IMR-90 (cell line): ENCODE data around the gene NACA. TPM values are rescaled to one million over a fixed set of nuclear protein-coding genes. Genes with fewer than 3 reads are reported as not detected.

Experiments used
- ATAC-seq: fragments of 200-7000 bp; cut with Tn5 transposase; 2 replicates; pipeline ENCODE4 v1.9.1; 2020; ENCODE audit warnings: low read depth, mild to moderate bottlenecking, moderate library complexity
- BruUV-seq: library from RNA; stranded (reverse); fragments of 400-500 nt; replicated peaks from 2 replicates; lab custom pipeline; 2021; lab: Mats Ljungman, UMichigan
- CTCF ChIA-PET: fragments of 300-600 bp; formaldehyde crosslinking; extraction: SDS; loops from one replicate; lab custom pipeline; 2021; ENCODE audit warnings: antibody characterized with exemption; lab: Yijun Ruan, JAX
- POLR2A ChIA-PET: fragments of 300-600 bp; sonication (Branson Sonifier 250); formaldehyde crosslinking; loops from one replicate; lab custom pipeline; 2022; ENCODE audit warnings: antibody characterized with exemption; ENCODE audit not compliant: unreplicated experiment; lab: Charles Lee
- DNase-seq: peaks from one replicate; pipeline ENCODE4 v3.0.0; 2013
- H2AFZ ChIP-seq: replicated peaks from 2 replicates; pipeline ENCODE3; 2013; ENCODE audit warnings: low read length, mild to moderate bottlenecking; ENCODE audit not compliant: poor library complexity
- H2AK5ac ChIP-seq: 2 replicates; pipeline ENCODE4 v1.6.1; 2013; ENCODE audit warnings: low read depth, low read length, inconsistent platforms
- H2AK9ac ChIP-seq: replicated peaks from 2 replicates; pipeline ENCODE3; 2013; ENCODE audit warnings: mild to moderate bottlenecking, low read depth, low read length, moderate library complexity; ENCODE audit not compliant: poor library complexity
- H2BK120ac ChIP-seq: 2 replicates; pipeline ENCODE4 v1.6.1; 2013; ENCODE audit warnings: low read depth, low read length, inconsistent platforms
- H2BK15ac ChIP-seq: 3 replicates; pipeline ENCODE4 v1.6.1; 2013; ENCODE audit warnings: low read depth, low read length, inconsistent platforms
- H2BK20ac ChIP-seq: 2 replicates; pipeline ENCODE4 v1.6.1; 2013; ENCODE audit warnings: low read depth, mild to moderate bottlenecking, inconsistent platforms, low read length, moderate library complexity
- H2BK5ac ChIP-seq: 2 replicates; pipeline ENCODE4 v1.6.1; 2013; ENCODE audit warnings: mild to moderate bottlenecking, low read depth, low read length, inconsistent platforms; ENCODE audit not compliant: poor library complexity, severe bottlenecking
- H3K14ac ChIP-seq: replicated peaks from 2 replicates; pipeline ENCODE4 v1.6.1; 2013; ENCODE audit warnings: low read depth, low read length, inconsistent platforms
- H3K18ac ChIP-seq: 2 replicates; pipeline ENCODE4 v1.6.1; 2013; ENCODE audit warnings: low read depth, low read length, control low read depth
- H3K23ac ChIP-seq: 2 replicates; pipeline ENCODE4 v1.6.1; 2013; ENCODE audit warnings: low read depth, low read length, inconsistent platforms
- H3K27ac ChIP-seq: 2 replicates; pipeline ENCODE4 v1.5.1; 2013; ENCODE audit warnings: mild to moderate bottlenecking, control low read depth, low read length; ENCODE audit not compliant: insufficient read depth
- H3K27me3 ChIP-seq: 2 replicates; pipeline ENCODE4 v1.6.1; 2013; ENCODE audit warnings: low read length; ENCODE audit not compliant: control insufficient read depth, insufficient read depth
- H3K36me3 ChIP-seq: 2 replicates; pipeline ENCODE4 v1.6.1; 2013; ENCODE audit warnings: low read length, mixed read lengths; ENCODE audit not compliant: control insufficient read depth, insufficient read depth
- H3K4ac ChIP-seq: 2 replicates; pipeline ENCODE4 v1.6.1; 2013; ENCODE audit warnings: low read depth, low read length, inconsistent platforms
- H3K4me1 ChIP-seq: 2 replicates; pipeline ENCODE4 v1.6.1; 2013; ENCODE audit warnings: low read length, mixed read lengths; ENCODE audit not compliant: control insufficient read depth, insufficient read depth
- H3K4me2 ChIP-seq: 2 replicates; pipeline ENCODE4 v1.6.1; 2013; ENCODE audit warnings: low read depth, mild to moderate bottlenecking, control low read depth, low read length, moderate library complexity
- H3K4me3 ChIP-seq: 2 replicates; pipeline ENCODE4 v1.5.1; 2013; ENCODE audit warnings: low read depth, mild to moderate bottlenecking, control low read depth, low read length, moderate library complexity; ENCODE audit not compliant: insufficient read depth
- H3K56ac ChIP-seq: 2 replicates; pipeline ENCODE4 v1.6.1; 2013; ENCODE audit warnings: low read length, inconsistent platforms; ENCODE audit not compliant: insufficient read depth; ENCODE audit errors: extremely low read depth
- H3K79me1 ChIP-seq, 2 experiments: 2 replicates each; pipeline ENCODE4 v1.6.1; 2013; ENCODE audit warnings: low read length in 2 of 2, inconsistent platforms in 1 of 2, low read depth in 1 of 2
- H3K9ac ChIP-seq: 2 replicates; pipeline ENCODE4 v1.6.1; 2013; ENCODE audit warnings: low read depth, low read length, control low read depth
- H3K9me1 ChIP-seq: 2 replicates; pipeline ENCODE4 v1.6.1; 2013; ENCODE audit warnings: low read length, inconsistent platforms; ENCODE audit not compliant: insufficient read depth
- H3K9me3 ChIP-seq: 2 replicates; pipeline ENCODE4 v1.6.1; 2013; ENCODE audit warnings: low read length; ENCODE audit not compliant: control insufficient read depth, insufficient read depth
- H4K20me1 ChIP-seq: 2 replicates; pipeline ENCODE4 v1.6.1; 2013; ENCODE audit warnings: low read length, inconsistent platforms; ENCODE audit not compliant: insufficient read depth
- H4K5ac ChIP-seq: 2 replicates; pipeline ENCODE4 v1.6.1; 2013; ENCODE audit warnings: mild to moderate bottlenecking, low read depth, low read length, control low read depth
- H4K8ac ChIP-seq, 2 experiments: 2 replicates each; pipeline ENCODE4 v1.6.1; 2013; ENCODE audit warnings: low read depth in 2 of 2, low read length in 2 of 2, control low read depth in 1 of 2, inconsistent platforms in 1 of 2
- H4K91ac ChIP-seq: 2 replicates; pipeline ENCODE4 v1.6.1; 2013; ENCODE audit warnings: low read depth, low read length, inconsistent platforms; ENCODE audit not compliant: insufficient read depth
- BHLHE40 ChIP-seq: fragments of 150-350 bp; IDR thresholded peaks from 2 replicates; pipeline ENCODE4 v1.6.1; 2016; ENCODE audit warnings: mild to moderate bottlenecking, low read depth, low read length
- CHD1 ChIP-seq: IDR thresholded peaks from 2 replicates; pipeline ENCODE4 v1.6.1; 2012; ENCODE audit warnings: low read depth, low read length, improper control_type of control experiment
- CTCF ChIP-seq: conservative IDR thresholded peaks from 2 replicates; pipeline ENCODE4 v1.5.1; 2012; ENCODE audit warnings: mild to moderate bottlenecking, low read depth, low read length, improper control_type of control experiment
- FOS ChIP-seq: fragments of 150-350 bp; IDR thresholded peaks from 2 replicates; pipeline ENCODE4 v1.6.1; 2016; ENCODE audit warnings: low read depth, low read length
- MAFK ChIP-seq: IDR thresholded peaks from 2 replicates; pipeline ENCODE4 v1.6.1; 2012; ENCODE audit warnings: low read depth, low read length, improper control_type of control experiment
- MAZ ChIP-seq: IDR thresholded peaks from 2 replicates; pipeline ENCODE4 v1.6.1; 2012; ENCODE audit warnings: low read depth, mild to moderate bottlenecking, low read length, improper control_type of control experiment, moderate library complexity, borderline replicate concordance
- MXI1 ChIP-seq: IDR thresholded peaks from 2 replicates; pipeline ENCODE4 v1.6.1; 2012; ENCODE audit warnings: low read depth, mild to moderate bottlenecking, low read length, moderate library complexity, borderline replicate concordance
- NFE2L2 ChIP-seq: fragments of 150-350 bp; IDR thresholded peaks from 2 replicates; pipeline ENCODE4 v1.6.1; 2016; ENCODE audit warnings: low read depth, mild to moderate bottlenecking, low read length
- POLR2A ChIP-seq: IDR thresholded peaks from 2 replicates; pipeline ENCODE4 v1.6.1; 2012; ENCODE audit warnings: mild to moderate bottlenecking, low read depth, low read length
- RAD21 ChIP-seq: IDR thresholded peaks from 2 replicates; pipeline ENCODE4 v1.6.1; 2012; ENCODE audit warnings: low read length, improper control_type of control experiment
- RCOR1 ChIP-seq: IDR thresholded peaks from 2 replicates; pipeline ENCODE4 v1.6.1; 2012; ENCODE audit warnings: mild to moderate bottlenecking, low read length, improper control_type of control experiment; ENCODE audit not compliant: insufficient replicate concordance
- RFX5 ChIP-seq: IDR thresholded peaks from 2 replicates; pipeline ENCODE4 v1.8.0; 2012; ENCODE audit warnings: low read depth, mild to moderate bottlenecking, low read length, moderate library complexity
- SMC3 ChIP-seq: fragments of 150-350 bp; IDR thresholded peaks from 2 replicates; pipeline ENCODE4 v1.6.1; 2016; ENCODE audit warnings: low read depth, mild to moderate bottlenecking, antibody characterized with exemption, low read length, moderate library complexity
- WGBS, 2 experiments: methylation state at CpG; one replicate each; pipeline versions ENCODE4 v1.1.5 to v1.1.7; 2013; ENCODE audit warnings: missing lambda C conversion rate in 2 of 2; ENCODE audit not compliant: insufficient read length in 1 of 2; ENCODE audit errors: extremely low coverage in 2 of 2; 5-methylcytosine and 5-hydroxymethylcytosine counted together
- dilution Hi-C: fragments of 300-500 bp; cut with HindIII; formaldehyde crosslinking; loops from one replicate; pipeline ENCODE4 v1.14.3; 2018; ENCODE audit warnings: low sequenced_read_pairs; ENCODE audit not compliant: unreplicated experiment
- in situ Hi-C: fragments of 300-500 bp; cut with MboI; formaldehyde crosslinking; loops from 3 replicates; pipeline ENCODE4 v1.14.3; 2019; ENCODE audit warnings: low sequenced_read_pairs, inconsistent platforms, mixed read lengths
- intact Hi-C: fragments of 100-400 bp; cut with micrococcal nuclease; formaldehyde crosslinking; loops from 2 replicates; pipeline ENCODE4 v1.10.0; 2022
- polyA plus RNA-seq, 3 experiments: library from polyadenylated mRNA; depleted of rRNA; stranded (reverse); fragments of >200 nt; gene quantifications; 2 replicates each; pipeline ENCODE4 v1.2.3, GENCODE V29; 2012; ENCODE audit warnings: low replicate concordance in 1 of 3
- total RNA-seq: library from RNA; depleted of rRNA; stranded (reverse); fragments of >200 nt; gene quantifications from 2 replicates; pipeline ENCODE4 v1.2.3, GENCODE V29; 2012
- TF ChIP-seq, protein P1 (sequence below): fragments of 150-350 bp; IDR thresholded peaks from 2 replicates; pipeline ENCODE4 v1.6.1; 2017; ENCODE audit warnings: mild to moderate bottlenecking, antibody characterized with exemption, low read length, low read depth

The NACA gene
- total and polyA plus RNA-seq, 2 of the 4 experiments (the other 2 are of a cell fraction), result 662 to 1,223 TPM

DNA sequence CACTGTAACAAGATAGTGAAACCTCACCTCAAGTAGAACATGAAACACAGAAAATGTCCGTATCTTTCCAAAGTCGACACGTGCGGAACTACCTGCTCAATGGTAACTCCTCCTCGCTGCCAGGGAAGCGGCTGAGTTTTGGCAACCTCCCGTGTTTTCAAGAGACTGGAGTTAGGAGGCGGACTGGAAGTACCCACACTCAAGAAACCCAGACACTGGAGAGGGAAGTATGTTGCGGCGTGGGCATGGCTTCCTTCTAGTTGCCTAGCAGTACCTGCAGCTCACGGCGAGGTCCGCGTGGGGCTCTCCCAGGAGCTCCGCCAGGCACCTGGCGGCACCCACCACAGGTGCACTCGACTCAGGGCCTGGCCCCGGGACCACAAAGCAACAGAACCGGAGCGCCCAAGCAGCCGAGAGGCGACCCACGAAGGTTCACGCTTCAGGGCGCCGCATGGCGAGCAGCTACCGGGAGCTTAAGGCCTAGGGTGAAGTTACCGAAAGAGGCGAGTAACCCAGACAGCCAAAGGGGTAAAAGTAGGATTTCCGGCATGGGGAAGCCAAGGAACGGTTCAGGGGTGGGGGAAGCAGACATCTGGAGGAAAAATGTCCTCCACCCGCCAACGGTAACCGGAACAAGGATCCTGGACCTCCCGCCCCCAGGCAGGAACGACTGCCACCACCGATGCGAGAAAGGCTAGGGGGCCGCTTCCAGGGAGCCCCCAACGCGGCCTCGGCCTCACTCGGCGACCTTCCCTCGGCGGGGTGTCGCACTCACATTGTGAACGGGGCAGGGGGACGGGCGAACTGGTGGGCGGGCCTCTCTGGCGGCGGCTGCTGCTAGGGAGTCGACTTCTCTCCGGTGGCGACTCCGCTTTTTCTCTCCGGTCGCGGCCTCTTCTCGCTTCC lies 37.6 kb downstream of the NACA start:
- POLR2A ChIA-PET, result interaction anchor here (0.6 to 1.3 kb wide), 8 partner anchors 10 to 345 kb away, joined by 3 to 8 read pairs (median 4); partner anchors contain the start of gene NACA
- Histone ChIP-seq H3K14ac (peak overlapping the region; percentile 96), H2BK15ac (peak overlapping the region; percentile 4; the same call in 1 of the 3 replicates), H2AK9ac (peak overlapping the region; percentile 97), H3K36me3 (peaks cover 2% of the 10 kb centered on the region), H3K9me1 (no peaks in the 10 kb centered on the region), H3K18ac (peak overlapping the region; percentile 59), H2BK5ac (peak overlapping the region; percentile 84), H3K9me3 (no peaks in the 10 kb centered on the region), H3K4ac (peak overlapping the region; percentile 92), H2AFZ (peak overlapping the region; percentile 90), H2BK20ac (no peak overlapping the region), H3K4me2 (peak overlapping the region; percentile 82), H4K5ac (peak overlapping the region; percentile 65), H4K8ac (peak overlapping the region; percentile 84 to 96), H3K27ac (peak overlapping the region; percentile 99), H3K4me3 (peak overlapping the region; percentile 93), H3K27me3 (no peaks in the 10 kb centered on the region), H3K4me1 (peaks cover 6% of the 10 kb centered on the region), H3K56ac (peak overlapping the region; percentile 97), H2BK120ac (peak overlapping the region; percentile 66), H4K20me1 (peaks cover 47% of the 10 kb centered on the region), H3K79me1 (peaks cover 6 to 15% of the 10 kb centered on the region in 2 experiments; a peak in 3 of 4 replicates), H3K23ac (peak overlapping the region; percentile 99), H4K91ac (peak overlapping the region; percentile 89), H2AK5ac (peak overlapping the region; percentile 79), H3K9ac (peak overlapping the region; percentile 98)
- CTCF ChIA-PET, result interaction anchor here (0.6 to 2.2 kb wide), 2 partner anchors 11 to 51 kb away, joined by 3 to 7 read pairs; no protein-coding TSS in a partner anchor
- ATAC-seq (peak; percentile 3), DNase-seq (no peak)
- TSS peak; percentile 59 for BruUV-seq
- intact Hi-C loops (loop anchor here (1.0 kb wide), 2 partner anchors 38 to 50 kb away; partner anchors contain the start of gene NACA), in situ Hi-C loops (no loop called here), dilution Hi-C loops (no loop called here)
- 0% methylated on average over 33 of the region's 62 CpGs; no CpG with 5 or more reads in 1 of the 2 experiments for WGBS, 2 experiments
- TF ChIP-seq RCOR1 (no peak), MAFK (no peak), RAD21 (no peak), SMC3 (no peak), POLR2A (no peak), BHLHE40 (no peak), MXI1 (no peak), RFX5 (no peak), NFE2L2 (no peak), MAZ (no peak), FOS (no peak), CHD1 (no peak), CTCF (no peak)
- TF ChIP-seq, protein P1, sequence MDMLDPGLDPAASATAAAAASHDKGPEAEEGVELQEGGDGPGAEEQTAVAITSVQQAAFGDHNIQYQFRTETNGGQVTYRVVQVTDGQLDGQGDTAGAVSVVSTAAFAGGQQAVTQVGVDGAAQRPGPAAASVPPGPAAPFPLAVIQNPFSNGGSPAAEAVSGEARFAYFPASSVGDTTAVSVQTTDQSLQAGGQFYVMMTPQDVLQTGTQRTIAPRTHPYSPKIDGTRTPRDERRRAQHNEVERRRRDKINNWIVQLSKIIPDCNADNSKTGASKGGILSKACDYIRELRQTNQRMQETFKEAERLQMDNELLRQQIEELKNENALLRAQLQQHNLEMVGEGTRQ, result no peak
